ENCODE results near the gene COG2.

COG2 gene

GRCh38 chr1:230642263-230642959, at the start of gene COG2 (continued):
- TF ChIP-seq PBX3 (CRISPR knock-in tag; IDR thresholded peaks at IDR 0.05) (peak; percentile 92; the same call in 1 of the 2 replicates), ZNF664 (tag by site-specific recombination; IDR thresholded peaks at IDR 0.05) (no peak), BCL6B (tag by site-specific recombination; IDR thresholded peaks at IDR 0.05) (no peak), ZBTB7A (tag by site-specific recombination; IDR thresholded peaks at IDR 0.05; ENCODE audit: low read depth) (peak; percentile 98), GLIS2 (tag by site-specific recombination; IDR thresholded peaks at IDR 0.05) (peak; percentile 98), ZNF112 (tag by site-specific recombination; IDR thresholded peaks at IDR 0.05) (no peak), MYNN (tag by site-specific recombination; IDR thresholded peaks at IDR 0.05; ENCODE audit: borderline replicate concordance) (no peak), ZNF23 (tag by site-specific recombination; IDR thresholded peaks at IDR 0.05; ENCODE audit: borderline replicate concordance) (no peak), TCF7L2 (IDR thresholded peaks at IDR 0.05; ENCODE audit: borderline replicate concordance, low read depth, low read length) (no peak), IKZF3 (tag by site-specific recombination; IDR thresholded peaks at IDR 0.05) (peak; percentile 21; the same call in 1 of the 2 replicates), ZBTB1 (tag by site-specific recombination; IDR thresholded peaks at IDR 0.05) (0 out of 2 replicates have a peak, but pooled peaks have one; percentile 17), ZFP41 (tag by site-specific recombination; IDR thresholded peaks at IDR 0.05; ENCODE audit: borderline replicate concordance) (no peak), ZNF777 (tag by site-specific recombination; IDR thresholded peaks at IDR 0.05; ENCODE audit: borderline replicate concordance) (no peak), ZNF677 (tag by site-specific recombination; IDR thresholded peaks at IDR 0.05) (no peak), ZNF701 (tag by site-specific recombination; IDR thresholded peaks at IDR 0.05) (no peak), YY2 (tag by site-specific recombination; IDR thresholded peaks at IDR 0.05) (peak; percentile 99), ZNF292 (tag by site-specific recombination; IDR thresholded peaks at IDR 0.05; ENCODE audit: borderline replicate concordance, low read depth) (no peak), HIC1 (tag by site-specific recombination; IDR thresholded peaks at IDR 0.05) (peak; percentile 95), SP7 (tag by site-specific recombination; IDR thresholded peaks at IDR 0.05) (peak; percentile 93), ZSCAN5A (tag by site-specific recombination; IDR thresholded peaks at IDR 0.05) (no peak; the same call in none of the 2 replicates), KLF8 (tag by site-specific recombination; IDR thresholded peaks at IDR 0.05) (peak; percentile 79; the same call in 1 of the 2 replicates), ZNF302 (tag by site-specific recombination; IDR thresholded peaks at IDR 0.05; ENCODE audit: low read depth) (no peak), SCRT2 (tag by site-specific recombination; IDR thresholded peaks at IDR 0.05) (peak; percentile 40; the same call in 1 of the 2 replicates), ZNF670 (tag by site-specific recombination; IDR thresholded peaks at IDR 0.05; ENCODE audit: low read depth) (no peak)
- TF ChIP-seq, protein P1, sequence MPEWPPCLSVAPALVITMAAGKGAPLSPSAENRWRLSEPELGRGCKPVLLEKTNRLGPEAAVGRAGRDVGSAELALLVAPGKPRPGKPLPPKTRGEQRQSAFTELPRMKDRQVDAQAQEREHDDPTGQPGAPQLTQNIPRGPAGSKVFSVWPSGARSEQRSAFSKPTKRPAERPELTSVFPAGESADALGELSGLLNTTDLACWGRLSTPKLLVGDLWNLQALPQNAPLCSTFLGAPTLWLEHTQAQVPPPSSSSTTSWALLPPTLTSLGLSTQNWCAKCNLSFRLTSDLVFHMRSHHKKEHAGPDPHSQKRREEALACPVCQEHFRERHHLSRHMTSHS (tag by site-specific recombination; IDR thresholded peaks at IDR 0.05), result no peak
- TF ChIP-seq, protein P2, sequence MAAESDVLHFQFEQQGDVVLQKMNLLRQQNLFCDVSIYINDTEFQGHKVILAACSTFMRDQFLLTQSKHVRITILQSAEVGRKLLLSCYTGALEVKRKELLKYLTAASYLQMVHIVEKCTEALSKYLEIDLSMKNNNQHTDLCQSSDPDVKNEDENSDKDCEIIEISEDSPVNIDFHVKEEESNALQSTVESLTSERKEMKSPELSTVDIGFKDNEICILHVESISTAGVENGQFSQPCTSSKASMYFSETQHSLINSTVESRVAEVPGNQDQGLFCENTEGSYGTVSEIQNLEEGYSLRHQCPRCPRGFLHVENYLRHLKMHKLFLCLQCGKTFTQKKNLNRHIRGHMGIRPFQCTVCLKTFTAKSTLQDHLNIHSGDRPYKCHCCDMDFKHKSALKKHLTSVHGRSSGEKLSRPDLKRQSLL (tag by site-specific recombination; IDR thresholded peaks at IDR 0.05), result peak; percentile 70; the same call in 1 of the 2 replicates
- TF ChIP-seq, protein P3, sequence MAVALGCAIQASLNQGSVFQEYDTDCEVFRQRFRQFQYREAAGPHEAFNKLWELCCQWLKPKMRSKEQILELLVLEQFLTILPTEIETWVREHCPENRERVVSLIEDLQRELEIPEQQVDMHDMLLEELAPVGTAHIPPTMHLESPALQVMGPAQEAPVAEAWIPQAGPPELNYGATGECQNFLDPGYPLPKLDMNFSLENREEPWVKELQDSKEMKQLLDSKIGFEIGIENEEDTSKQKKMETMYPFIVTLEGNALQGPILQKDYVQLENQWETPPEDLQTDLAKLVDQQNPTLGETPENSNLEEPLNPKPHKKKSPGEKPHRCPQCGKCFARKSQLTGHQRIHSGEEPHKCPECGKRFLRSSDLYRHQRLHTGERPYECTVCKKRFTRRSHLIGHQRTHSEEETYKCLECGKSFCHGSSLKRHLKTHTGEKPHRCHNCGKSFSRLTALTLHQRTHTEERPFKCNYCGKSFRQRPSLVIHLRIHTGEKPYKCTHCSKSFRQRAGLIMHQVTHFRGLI (tag by site-specific recombination; IDR thresholded peaks at IDR 0.05), result peak; percentile 77; the same call in 1 of the 2 replicates
